ENCODE measurements around the gene EXOC3L1.

The EXOC3L1 gene, protein sequence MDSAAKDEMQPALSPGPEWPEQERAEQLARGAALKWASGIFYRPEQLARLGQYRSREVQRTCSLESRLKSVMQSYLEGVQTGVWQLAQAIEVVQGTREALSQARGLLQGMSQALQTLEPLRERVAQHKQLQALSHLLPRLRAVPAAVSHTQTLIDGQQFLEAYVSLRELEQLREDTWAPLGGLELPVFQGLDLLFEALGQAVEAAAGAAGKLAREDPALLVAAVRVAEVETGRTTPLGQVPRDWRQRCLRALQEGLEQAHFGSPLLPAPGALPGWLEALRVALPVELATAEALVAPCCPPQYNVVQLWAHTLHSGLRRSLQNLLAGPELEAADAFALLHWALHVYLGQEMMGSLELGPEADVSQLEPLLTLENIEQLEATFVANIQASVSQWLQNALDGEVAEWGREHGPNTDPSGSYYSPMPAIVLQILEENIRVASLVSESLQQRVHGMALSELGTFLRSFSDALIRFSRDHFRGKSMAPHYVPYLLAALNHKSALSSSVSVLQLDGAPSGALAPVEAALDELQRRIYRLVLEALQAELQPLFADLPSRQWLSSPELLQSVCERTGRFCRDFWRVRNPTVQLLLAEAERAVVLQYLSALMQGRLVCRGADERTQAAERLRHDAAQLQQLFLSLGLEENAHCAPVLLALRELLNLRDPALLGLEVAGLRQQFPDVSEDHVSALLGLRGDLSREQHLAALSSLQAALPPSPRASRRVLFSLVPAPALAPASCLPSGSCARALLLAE

DNA sequence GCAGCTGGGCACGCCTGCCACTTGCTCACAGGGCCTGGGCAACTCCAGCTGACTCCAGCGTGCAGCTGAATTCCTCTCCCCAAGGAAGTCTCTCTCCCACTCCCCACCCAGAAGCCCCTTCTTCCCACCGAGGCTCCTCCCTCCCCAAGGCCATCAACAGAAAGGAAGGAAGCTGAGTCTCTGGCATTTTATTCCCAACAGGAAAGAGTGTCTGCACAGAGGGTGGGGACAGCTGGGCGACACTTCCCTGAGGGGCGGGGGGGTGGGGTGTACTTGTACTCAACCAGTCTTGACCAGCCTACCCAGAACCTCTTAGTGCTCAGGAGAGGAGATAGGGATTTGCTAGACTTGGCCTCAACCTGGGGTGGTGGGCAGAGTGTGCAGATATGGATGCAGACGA, at the start of gene EXOC3L1:
Gene EXOC3L1, minus strand, starts transcription at position 96 of the 400 bp plus-strand sequence. CDS start 460 bp downstream, outside the sequence.
- no peak within 1 kb of the TSS for H3K4me3 ChIP-seq (replicated peaks; ENCODE audit: low read depth, low read length)
- DNase-seq (ENCODE audit: low read depth): no peak
- TF ChIP-seq, protein P1, sequence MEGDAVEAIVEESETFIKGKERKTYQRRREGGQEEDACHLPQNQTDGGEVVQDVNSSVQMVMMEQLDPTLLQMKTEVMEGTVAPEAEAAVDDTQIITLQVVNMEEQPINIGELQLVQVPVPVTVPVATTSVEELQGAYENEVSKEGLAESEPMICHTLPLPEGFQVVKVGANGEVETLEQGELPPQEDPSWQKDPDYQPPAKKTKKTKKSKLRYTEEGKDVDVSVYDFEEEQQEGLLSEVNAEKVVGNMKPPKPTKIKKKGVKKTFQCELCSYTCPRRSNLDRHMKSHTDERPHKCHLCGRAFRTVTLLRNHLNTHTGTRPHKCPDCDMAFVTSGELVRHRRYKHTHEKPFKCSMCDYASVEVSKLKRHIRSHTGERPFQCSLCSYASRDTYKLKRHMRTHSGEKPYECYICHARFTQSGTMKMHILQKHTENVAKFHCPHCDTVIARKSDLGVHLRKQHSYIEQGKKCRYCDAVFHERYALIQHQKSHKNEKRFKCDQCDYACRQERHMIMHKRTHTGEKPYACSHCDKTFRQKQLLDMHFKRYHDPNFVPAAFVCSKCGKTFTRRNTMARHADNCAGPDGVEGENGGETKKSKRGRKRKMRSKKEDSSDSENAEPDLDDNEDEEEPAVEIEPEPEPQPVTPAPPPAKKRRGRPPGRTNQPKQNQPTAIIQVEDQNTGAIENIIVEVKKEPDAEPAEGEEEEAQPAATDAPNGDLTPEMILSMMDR (IDR thresholded peaks at IDR 0.05; ENCODE audit: low read length, missing control alignments): no peak

DNA sequence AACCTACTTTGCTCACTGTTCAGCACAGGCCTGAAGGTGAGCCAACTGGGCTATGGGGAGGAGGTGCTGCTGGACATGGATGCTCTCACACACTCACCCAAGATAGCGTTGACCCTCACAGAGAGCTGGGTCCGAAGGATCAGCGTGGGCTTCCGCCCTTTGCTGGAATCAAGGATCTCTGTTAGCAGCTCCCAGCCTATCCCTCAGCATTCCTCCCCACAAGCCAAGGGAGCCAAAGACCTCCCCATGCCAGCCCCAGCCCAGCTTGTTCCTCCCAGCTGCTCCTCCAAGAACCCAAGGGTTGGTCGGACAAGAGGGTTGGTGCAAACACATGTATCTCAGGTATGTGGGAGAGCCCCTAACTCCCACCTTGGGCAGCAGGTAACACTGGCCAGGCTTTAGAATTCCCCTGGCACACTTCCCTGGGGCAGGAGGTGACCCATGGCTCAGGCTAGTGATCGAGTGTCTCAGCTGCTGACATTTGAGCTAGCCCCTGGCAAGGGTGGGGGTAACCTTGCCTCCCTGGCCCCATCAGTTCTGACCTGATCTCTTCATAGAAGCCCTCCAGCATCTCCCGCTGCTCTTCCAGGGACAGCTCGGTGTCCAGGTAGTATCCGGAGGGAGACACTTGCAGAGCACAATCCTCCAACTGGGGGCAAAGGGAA, 49.0 kb upstream of the EXOC3L1 start:
- DNase-seq (ENCODE audit: low read depth): no peak
- TF ChIP-seq, protein P1 (IDR thresholded peaks at IDR 0.05; ENCODE audit: low read length, missing control alignments): no peak
- no peak overlapping the region for H3K4me3 ChIP-seq (replicated peaks; ENCODE audit: low read depth, low read length)

DNA sequence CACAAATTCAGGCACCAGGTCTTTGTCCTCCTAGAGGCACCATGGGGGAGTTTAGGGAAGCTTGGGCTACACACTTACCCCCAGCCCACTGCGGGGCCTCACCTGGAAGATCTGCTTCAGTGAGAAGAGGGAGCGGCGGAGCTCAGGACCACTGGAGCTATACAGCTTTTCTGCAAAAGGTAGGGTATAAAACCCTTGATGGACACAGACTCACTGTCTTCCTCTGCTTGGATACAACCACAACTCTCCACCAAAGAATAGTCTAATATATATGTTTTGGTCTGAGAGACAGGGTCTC, 48.3 kb upstream of the EXOC3L1 start:
- DNase-seq (ENCODE audit: low read depth): no peak
- no peak overlapping the region for H3K4me3 ChIP-seq (replicated peaks; ENCODE audit: low read depth, low read length)
- TF ChIP-seq, protein P1 (IDR thresholded peaks at IDR 0.05; ENCODE audit: low read length, missing control alignments): no peak

DNA sequence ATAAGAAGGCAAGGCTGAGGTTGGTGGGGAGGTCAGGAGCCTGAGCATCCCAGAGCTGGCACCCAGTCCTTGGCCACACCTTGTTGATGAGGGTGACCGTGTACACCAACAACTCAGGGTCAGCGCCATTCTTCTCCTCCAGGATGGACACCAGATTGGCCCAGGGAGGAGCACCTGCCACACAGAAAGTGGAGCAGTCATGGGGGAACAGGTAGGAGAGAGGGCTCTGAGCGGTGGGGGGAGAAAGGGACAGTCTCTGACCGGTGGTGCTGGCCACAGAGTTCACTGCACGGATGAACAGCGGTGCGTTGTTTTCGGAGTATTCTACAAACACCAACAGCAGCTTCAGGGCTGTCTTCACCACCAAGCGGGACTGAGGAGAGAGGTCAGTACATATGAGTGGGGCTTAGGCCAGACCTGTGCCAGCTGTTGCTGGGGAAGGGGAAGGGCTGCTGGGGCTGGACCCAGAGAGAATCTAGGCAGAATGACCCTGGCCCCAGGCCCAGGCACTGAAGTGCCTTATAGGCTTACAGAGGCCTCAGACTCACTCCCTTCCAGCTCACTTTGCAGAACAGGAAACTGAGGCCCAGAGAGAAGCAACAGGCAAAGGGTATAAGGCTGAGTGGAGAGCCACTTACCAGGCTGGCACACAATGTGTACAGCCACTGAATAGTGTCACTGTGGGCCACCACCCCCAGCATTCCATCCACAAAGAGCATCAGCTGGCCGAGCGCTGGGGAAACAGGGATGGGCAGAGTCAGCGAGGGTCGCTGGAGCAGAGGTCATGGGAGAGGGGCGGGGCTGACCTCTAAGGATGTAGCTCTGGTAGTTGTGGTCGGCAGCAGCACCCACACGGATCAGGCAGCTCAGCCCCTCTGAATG, 47.7 kb upstream of the EXOC3L1 start:
- TF ChIP-seq, protein P1 (IDR thresholded peaks at IDR 0.05; ENCODE audit: low read length, missing control alignments): no peak
- no peak for DNase-seq (ENCODE audit: low read depth)
- H3K4me3 ChIP-seq (replicated peaks; ENCODE audit: low read depth, low read length): no peak overlapping the region

DNA sequence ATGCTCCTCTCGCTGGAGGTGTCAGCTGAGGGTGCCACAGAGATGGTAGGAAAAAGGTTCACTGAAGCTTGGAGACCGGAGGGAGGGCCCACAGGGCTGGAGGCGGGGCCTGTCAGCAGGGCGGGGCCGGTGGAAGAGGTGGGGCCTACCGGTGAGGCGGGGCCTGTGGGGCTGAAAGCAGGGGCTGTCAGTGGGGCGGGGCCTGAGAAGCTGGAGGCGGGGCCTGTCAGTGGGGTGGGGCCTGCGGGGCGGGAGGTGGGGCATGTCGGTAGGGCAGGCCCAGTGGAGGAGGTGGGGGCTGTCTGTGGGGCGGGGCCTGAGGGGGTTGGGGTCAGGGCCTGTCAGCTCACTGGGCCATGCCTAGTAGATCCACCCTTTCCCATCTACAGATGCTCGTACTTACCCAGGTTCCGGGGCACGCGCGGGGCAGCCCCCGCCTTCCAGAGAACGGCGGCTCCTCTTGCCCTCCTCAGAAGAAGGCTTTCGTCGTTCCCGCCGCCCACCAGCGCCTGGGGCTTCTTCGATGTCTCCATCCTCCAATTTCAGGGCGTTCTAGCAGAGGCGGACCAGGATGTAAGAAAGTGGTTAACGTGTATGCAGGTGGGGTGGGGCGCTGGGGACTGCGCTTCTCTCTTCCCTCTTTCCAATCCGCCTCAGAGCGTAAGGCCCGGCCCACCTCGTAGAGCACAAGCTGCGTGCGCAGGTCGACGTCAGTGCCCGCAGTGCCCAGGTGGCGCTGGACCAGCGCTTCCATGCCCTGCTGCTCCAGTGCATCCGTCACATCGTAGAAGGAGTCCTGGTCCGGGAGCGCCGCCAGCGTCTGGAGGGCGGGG, 46.8 kb upstream of the EXOC3L1 start:
- TF ChIP-seq, protein P1 (IDR thresholded peaks at IDR 0.05; ENCODE audit: low read length, missing control alignments): no peak
- peak; percentile 46 for DNase-seq (ENCODE audit: low read depth)
- no peak overlapping the region for H3K4me3 ChIP-seq (replicated peaks; ENCODE audit: low read depth, low read length)

Measured in fibroblast of pulmonary artery (primary cell).